ENCODE data around the gene SCUBE1. TPM values are rescaled to one million over a fixed set of nuclear protein-coding genes. Genes with fewer than 3 reads are reported as not detected.

The SCUBE1 gene
- total RNA-seq, 4 donors from 2014 or later, result 37.3 to 107 (median 75.9) TPM

DNA sequence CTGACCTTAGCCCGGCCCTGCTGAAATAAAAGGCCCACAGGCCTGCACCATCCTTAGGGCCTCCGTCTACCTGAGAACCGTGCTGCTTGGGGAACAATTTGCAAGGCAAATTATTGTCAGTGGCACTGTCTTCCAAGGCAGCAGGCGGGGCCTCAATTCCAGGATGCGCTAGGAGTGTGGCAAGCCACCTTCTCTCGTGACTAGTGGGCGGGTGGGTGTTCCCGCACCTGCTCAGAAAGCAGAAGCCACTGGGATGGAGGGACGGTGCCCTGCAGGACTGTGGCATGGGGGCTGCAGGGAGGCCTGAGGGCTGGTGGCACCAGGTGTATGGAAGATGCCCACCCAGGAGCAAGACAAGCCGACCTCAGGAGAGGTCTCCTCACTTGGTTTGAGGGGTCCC, 97.5 kb downstream of the SCUBE1 start:
- Histone ChIP-seq H3K36me3 (peaks cover 0 to 83% of the 10 kb centered on the region in 2 donors), H3K9me3 (no peaks in the 10 kb centered on the region), H3K4me1 (peaks cover 0 to under 1% (median 0%) of the 10 kb centered on the region in 3 donors), H3K27ac (no peak overlapping the region), H3K4me3 (no peak overlapping the region), H3K27me3 (no peaks in the 10 kb centered on the region)
- ATAC-seq, result no peak
- WGBS, 2 donors (ENCODE audit: low coverage in 1 of 2), result 91% methylated on average over 4 of the region's 10 CpGs; no CpG with 5 or more reads in 1 of the 2 donors
- no peak for TF ChIP-seq POLR2AphosphoS5 (IDR thresholded peaks at IDR 0.05)
- no peak for TF ChIP-seq POLR2A (IDR thresholded peaks at IDR 0.05)
- TF ChIP-seq EP300 (IDR thresholded peaks at IDR 0.05), result no peak
- TF ChIP-seq, protein P1, sequence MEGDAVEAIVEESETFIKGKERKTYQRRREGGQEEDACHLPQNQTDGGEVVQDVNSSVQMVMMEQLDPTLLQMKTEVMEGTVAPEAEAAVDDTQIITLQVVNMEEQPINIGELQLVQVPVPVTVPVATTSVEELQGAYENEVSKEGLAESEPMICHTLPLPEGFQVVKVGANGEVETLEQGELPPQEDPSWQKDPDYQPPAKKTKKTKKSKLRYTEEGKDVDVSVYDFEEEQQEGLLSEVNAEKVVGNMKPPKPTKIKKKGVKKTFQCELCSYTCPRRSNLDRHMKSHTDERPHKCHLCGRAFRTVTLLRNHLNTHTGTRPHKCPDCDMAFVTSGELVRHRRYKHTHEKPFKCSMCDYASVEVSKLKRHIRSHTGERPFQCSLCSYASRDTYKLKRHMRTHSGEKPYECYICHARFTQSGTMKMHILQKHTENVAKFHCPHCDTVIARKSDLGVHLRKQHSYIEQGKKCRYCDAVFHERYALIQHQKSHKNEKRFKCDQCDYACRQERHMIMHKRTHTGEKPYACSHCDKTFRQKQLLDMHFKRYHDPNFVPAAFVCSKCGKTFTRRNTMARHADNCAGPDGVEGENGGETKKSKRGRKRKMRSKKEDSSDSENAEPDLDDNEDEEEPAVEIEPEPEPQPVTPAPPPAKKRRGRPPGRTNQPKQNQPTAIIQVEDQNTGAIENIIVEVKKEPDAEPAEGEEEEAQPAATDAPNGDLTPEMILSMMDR (IDR thresholded peaks at IDR 0.05), result no peak

DNA sequence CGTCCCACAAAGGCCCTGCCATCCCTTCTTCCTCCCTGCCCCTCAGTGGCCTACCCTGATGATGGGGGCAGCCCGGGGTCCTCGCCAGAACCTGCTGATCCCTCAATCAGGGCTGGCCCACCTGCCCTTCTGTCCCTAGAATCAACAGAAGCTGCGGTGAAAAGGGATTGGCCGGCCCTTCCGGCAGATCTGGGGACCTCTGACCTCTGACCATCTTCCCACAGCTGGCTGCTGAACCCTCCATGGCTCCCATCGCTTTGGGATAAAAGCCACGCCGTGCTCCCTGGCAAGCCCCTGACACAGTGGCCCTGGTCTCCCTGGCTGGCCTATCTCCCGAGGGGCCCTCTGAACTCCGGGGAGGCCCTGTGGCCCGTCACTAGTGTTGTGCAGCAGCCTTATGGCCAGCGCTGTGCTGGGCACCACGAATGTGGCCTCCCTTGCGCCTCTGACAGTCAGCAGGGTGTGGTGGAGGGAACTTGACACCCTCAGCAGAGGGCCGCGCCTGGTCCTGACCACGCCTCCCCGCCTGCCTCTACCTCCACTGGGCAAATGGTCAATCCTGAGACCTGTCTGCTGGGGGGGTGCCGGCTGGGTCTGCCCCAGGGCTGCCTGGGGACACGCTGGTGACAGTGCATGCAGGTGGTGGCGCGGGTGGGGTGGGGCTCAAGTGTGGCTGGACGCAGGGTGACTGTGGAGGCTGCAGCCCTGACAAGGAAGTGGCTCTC, 98.2 kb downstream of the SCUBE1 start:
- no peak for ATAC-seq
- TF ChIP-seq POLR2AphosphoS5 (IDR thresholded peaks at IDR 0.05), result no peak
- TF ChIP-seq POLR2A (IDR thresholded peaks at IDR 0.05), result no peak
- no peak for TF ChIP-seq EP300 (IDR thresholded peaks at IDR 0.05)
- TF ChIP-seq, protein P1 (IDR thresholded peaks at IDR 0.05), result no peak
- Histone ChIP-seq H3K27me3 (no peaks in the 10 kb centered on the region), H3K4me3 (no peak overlapping the region), H3K36me3 (peaks cover 0 to 75% of the 10 kb centered on the region in 2 donors), H3K4me1 (peaks cover 0 to 8% (median 0%) of the 10 kb centered on the region in 3 donors), H3K9me3 (no peaks in the 10 kb centered on the region), H3K27ac (no peak overlapping the region)
- WGBS, 2 donors (ENCODE audit: low coverage in 1 of 2), result 90% methylated on average over 2 of the region's 24 CpGs; no CpG with 5 or more reads in 1 of the 2 donors

DNA sequence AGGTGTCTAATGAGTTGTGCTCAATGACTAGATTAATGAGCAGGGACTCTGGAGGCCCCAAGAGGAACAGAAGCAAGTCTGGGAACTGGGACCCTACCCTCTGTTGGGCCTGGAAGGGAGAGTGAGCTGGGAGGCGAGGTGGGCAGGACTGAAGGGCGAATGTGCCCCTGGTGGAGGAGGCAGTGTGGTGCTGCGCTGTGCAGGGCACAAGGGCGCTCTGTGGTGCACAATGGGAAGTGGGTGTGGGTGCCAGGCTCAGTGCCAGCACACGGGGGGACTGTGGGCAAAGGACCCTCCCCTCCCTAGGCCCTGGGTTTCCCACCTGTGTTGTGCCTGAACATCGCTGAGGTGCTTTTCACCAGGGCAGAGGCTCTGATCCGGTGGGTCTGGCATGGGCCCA, 98.8 kb downstream of the SCUBE1 start:
- ATAC-seq, result no peak
- H3K4me3 ChIP-seq, result no peak overlapping the region
- peaks cover 0 to 13% (median 0%) of the 10 kb centered on the region in 3 donors for H3K4me1 ChIP-seq
- 95 to 96% methylated on average over 3 to 4 of the region's 7 CpGs for WGBS, 2 donors (ENCODE audit: low coverage in 1 of 2)
- H3K9me3 ChIP-seq, result no peaks in the 10 kb centered on the region
- peaks cover 0 to 72% of the 10 kb centered on the region in 2 donors for H3K36me3 ChIP-seq
- H3K27ac ChIP-seq, result no peak overlapping the region
- TF ChIP-seq, protein P1 (IDR thresholded peaks at IDR 0.05), result no peak
- TF ChIP-seq POLR2A (IDR thresholded peaks at IDR 0.05), result no peak
- no peak for TF ChIP-seq POLR2AphosphoS5 (IDR thresholded peaks at IDR 0.05)
- no peak for TF ChIP-seq EP300 (IDR thresholded peaks at IDR 0.05)
- no peaks in the 10 kb centered on the region for H3K27me3 ChIP-seq

DNA sequence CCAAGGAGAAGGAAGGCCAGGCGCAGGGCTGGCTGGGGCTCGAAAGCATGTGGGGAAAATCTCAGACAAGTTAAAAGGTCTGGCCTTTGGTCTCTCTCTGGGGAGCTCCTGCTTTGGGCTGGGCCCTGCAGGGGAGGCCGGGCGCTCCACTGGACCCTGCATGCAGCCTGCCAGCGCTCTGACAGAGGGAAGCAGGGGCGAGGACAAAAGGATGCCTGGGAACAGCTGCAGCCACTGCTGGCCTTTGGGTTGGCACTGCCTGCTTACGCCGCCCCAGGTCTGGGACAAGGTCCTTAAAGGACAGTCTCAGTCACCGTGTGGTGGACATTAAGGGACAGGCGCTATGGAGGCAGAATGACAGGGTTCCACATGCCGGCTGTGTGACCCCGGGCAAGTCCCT, 99.8 kb downstream of the SCUBE1 start:
- TF ChIP-seq EP300 (IDR thresholded peaks at IDR 0.05) (no peak), POLR2A (IDR thresholded peaks at IDR 0.05) (no peak), POLR2AphosphoS5 (IDR thresholded peaks at IDR 0.05) (no peak)
- TF ChIP-seq, protein P1 (IDR thresholded peaks at IDR 0.05), result no peak
- no peak for ATAC-seq
- WGBS, 2 donors (ENCODE audit: low coverage in 1 of 2), result 80 to 92% methylated on average over 2 of the region's 12 CpGs
- Histone ChIP-seq H3K27me3 (no peaks in the 10 kb centered on the region), H3K27ac (no peak overlapping the region), H3K9me3 (no peaks in the 10 kb centered on the region), H3K4me3 (no peak overlapping the region), H3K4me1 (peaks cover 0 to 24% (median 0%) of the 10 kb centered on the region in 3 donors), H3K36me3 (peaks cover 0 to 81% of the 10 kb centered on the region in 2 donors)

DNA sequence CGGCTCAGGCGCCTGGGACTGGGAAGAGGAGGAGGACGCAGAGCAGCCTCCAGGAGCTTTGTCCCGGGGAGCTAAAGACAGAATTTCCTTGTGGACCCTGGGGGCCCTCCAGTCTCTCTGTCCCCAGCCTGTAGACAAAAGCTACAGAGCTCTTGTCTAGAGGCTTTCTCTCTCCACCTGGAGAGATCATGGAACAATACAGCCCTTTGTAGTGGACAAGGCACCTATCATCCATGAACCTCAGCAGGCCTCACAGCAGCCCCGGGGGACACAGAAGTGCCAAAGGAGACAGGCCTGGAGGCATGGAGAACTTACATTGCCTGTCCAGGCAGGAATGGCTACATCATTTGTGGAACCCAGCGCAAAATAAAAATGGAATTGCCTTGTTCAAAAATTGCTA, 100.5 kb downstream of the SCUBE1 start:
- Histone ChIP-seq H3K27ac (no peak overlapping the region), H3K9me3 (no peaks in the 10 kb centered on the region), H3K27me3 (no peaks in the 10 kb centered on the region), H3K36me3 (peaks cover 0 to 81% of the 10 kb centered on the region in 2 donors), H3K4me3 (no peak overlapping the region), H3K4me1 (peaks cover 0 to 27% (median 0%) of the 10 kb centered on the region in 3 donors)
- 100% methylated on average over 1 of the region's 6 CpGs; no CpG with 5 or more reads in 1 of the 2 donors for WGBS, 2 donors (ENCODE audit: low coverage in 1 of 2)
- ATAC-seq, result no peak
- TF ChIP-seq, protein P1 (IDR thresholded peaks at IDR 0.05), result no peak
- TF ChIP-seq POLR2AphosphoS5 (IDR thresholded peaks at IDR 0.05) (no peak), POLR2A (IDR thresholded peaks at IDR 0.05) (no peak), EP300 (IDR thresholded peaks at IDR 0.05) (no peak)

Data from gastroesophageal sphincter (tissue), 4 donors.